Umbilical cord (tissue), 2 donors: ENCODE data around the gene ATAD3A. TPM values are rescaled to one million over a fixed set of nuclear protein-coding genes. Genes with fewer than 3 reads are reported as not detected.
A peak's percentile ranks its signal among the peaks of the same experiment; 100 is the strongest.

Experiments used
- DNase-seq: peaks from one replicate; pipeline ENCODE4 v3.0.0-alpha.2; 2015; ENCODE audit warnings: low spot score
- total RNA-seq: library from RNA; depleted of rRNA; stranded (reverse); fragments of >200 nt; gene quantifications from one replicate; pipeline ENCODE4 v1.2.3, GENCODE V29; 2014; ENCODE audit warnings: low replicate concordance; ENCODE audit not compliant: insufficient read depth

ATAD3A gene
- total RNA-seq, 1 donor from 2014 or later: 7.9 TPM

DNA sequence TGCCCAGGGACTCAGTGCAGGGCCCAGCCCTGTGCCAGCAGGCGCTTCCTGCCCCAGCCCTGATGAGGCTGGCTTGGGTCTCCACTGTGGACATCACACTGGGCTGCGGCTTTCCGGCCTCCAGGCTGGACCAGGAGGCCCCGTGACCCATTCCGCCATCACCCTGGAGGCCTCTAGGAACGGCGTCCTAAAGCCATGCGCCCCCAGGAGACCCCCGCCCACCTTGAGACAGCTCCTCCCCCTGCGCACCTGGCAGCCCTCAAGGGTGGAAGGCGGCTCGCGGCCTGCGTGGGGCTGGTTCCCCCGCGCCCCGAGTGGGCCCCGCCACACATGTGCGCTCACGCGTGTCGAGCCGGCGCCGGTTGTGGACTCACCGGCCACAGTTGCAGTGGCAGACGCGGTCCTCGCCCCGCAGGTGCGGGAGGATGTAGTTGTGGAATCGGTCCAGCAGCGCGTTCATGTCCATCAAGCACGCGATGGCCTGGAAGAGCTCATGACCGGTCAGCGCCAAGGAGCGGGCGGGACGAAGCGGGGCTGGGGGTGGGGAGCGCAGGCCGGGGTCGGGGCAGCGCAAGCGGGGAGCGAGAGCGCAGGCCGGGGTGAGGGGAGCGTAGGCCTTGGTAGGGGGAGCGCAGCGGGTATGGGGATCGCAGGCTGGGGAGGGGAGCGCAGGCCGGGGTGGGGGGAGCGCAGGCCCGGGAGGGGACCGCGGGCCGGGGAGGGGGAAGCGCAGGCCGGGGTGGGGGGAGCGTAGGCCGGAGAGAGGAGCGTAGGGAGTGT is 27.5 kb downstream of the ATAD3A start:
- peak; percentile 36 for DNase-seq

DNA sequence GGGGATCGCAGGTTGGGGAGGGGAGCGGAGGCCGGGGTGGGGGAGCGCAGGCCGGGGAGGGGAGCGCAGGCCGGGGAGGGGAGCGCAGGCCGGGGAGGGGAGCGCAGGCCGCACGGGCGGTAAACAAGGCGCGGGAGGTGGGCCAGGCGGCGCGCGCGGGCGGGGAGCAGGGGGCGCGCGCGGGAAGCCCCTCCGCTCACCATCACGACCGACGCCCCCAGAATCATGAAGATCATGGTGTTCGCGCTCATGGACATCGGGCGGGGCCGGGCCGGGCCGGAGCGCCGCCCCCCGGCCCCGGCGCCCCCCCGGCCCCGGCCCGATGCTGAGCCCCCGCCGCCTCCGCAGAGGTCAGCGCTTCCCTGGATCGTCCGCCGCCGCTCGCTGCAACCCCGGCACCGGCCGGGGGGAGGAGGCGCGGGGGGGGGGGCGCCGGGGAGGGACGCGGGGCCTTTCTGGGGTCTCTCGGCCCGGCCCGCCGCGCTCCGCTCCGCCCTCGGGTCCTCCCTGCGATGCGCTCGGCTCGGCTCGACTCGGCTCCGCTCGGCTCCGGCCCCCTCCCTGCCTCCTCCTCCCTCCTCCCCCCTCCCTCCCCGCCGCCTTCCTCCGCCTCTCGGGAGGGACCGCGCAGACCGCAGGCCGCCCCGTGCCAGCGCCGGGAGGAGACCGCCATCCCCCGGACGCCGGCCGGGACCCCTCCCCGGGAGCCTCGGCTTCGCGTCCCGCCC is 28.3 kb downstream of the ATAD3A start, which contains the start of gene TMEM240:
TSS of gene TMEM240 (minus strand) at position 535 of the 728 bp plus-strand sequence. CDS start at position 257, 278 bp downstream.
- DNase-seq: peak; percentile 87

DNA sequence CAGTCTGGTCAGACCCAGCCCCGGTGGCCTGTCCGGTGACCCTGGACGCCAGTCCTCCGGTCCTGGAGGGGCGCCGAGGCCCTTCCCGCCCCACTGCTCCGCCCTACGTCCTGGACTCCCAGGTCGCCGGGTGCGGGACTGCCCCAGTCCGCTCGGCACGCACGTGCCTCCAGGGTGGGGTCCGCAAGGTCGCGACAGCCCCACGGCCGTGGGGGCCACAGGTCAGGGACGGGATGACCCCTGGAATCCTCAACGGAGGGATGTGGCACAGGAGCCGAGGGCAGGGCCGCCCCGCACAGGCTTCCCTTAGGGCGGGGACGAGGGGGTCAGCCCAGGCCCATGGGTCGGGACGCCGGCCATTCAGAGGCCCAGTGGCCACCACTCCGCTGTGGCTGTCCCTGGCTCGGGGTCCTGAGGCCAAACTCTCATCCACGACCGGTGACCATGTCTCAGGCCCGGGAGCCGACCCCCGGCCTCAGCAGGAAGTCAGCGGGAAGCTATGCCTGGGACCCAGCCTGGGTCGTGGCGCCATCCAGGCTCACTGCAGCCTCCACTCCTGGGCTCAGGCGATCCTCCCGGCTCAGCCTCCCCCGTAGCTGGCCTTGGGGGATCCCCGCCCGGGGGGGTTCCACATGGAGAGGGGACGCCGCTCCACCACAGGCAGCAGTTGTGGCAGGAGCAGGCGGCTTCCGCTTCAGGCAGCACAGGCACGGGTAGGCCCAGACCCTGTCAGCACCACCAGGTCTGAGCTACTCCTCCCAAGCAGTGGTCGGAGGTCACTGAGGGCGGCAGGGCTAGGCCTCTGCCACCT is 29.1 kb downstream of the ATAD3A start:
- DNase-seq: no peak

DNA sequence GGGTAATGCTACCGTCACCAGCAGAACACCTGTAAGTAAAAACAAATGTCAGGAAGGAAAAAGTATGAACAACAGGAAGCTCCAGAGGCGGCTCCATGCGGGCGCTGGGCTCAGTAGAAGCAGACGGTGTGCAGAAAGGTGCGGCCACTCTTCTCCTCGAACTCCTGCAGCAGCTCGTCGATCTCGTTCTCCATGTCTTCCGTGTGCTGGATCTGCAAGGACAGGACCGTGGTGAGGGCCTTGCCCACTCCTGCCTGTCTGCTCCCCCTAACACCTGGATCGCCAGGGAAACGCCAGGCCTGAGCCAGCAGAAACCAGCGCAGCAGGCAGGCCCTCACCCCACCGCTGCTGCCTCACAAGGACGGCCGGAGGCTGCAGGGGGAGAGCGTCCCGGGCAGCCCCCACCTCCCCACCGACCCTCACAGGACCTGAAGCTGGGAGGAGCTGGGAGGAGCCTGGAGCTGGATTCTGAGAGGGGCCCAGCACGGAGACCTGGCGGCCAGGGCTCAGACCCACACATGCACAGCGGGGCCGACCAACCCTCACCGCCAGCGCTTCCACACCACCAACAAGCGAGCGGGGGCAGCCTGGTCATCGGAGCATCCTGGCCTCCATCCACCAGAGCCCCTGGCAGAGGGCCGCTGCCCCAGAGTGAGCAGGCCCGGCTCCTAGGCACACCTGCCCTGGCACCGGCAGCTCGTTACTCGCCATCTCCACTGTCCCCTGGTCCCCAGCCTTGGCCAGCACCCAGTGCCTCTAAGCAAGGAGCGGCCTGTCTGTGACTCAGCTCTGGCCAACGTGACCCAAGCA is 30.2 kb downstream of the ATAD3A start:
- no peak for DNase-seq

DNA sequence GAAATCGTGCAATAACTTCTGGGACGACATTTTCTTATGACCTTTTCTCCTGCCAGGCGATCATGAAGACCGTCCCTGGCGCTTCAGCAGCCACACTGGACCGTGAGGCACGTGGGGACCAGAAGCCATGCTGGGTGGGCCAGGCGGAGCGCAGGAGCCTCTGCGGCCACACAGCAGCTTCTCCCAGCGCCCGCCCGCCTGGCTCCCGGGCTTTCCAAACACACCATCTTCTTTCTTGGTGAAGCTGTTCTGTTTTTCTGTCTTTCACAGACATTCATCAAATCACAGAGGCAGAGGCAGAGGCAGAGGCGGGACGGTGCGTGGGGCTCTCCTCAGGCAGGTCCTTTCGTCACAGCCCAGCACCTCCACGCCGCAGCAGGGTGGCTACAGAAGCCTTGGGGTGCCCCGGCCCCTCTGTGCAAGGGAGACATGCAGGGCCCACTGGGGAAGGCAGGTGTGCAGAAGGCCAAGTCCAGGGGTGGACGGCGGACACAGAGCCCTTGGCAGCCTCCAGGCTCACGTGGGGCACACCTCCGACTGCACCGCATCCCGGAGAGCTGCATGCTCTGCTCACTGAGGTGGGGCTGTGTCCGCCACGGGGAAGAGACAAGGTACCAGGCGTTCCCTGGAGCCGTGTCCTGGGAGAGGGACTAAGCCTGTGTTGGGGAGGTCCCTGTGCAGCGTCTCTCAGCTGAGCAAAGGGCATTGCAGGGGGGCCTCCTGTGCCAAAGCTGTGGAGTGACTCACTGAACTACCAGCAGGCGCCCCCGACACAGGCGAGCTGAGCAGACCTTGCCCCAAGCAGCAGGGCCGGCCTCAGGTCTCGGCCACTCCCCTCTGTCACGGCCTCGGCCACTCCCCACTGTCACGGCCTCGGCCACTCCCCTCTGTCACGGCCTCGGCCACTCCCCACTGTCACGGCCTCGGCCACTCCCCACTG is 31.1 kb downstream of the ATAD3A start:
- DNase-seq: no peak

DNA sequence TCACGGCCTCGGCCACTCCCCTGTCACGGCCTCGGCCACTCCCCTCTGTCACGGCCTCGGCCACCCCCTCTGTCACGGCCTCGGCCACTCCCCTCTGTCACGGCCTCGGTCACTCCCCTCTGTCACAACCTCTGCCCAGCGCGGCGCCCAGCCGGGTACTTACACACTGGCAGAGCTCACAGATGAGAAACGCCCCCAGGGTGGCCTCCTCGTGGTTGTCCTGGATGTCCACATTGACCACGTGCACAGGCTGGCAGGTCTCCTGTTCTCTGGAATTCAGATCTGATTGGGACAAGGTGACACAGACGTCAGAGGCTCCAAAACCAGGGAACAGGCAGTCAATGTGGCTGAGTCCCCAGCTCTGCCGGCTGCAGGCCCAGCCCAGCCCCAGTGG is 31.7 kb downstream of the ATAD3A start:
- DNase-seq: no peak

DNA sequence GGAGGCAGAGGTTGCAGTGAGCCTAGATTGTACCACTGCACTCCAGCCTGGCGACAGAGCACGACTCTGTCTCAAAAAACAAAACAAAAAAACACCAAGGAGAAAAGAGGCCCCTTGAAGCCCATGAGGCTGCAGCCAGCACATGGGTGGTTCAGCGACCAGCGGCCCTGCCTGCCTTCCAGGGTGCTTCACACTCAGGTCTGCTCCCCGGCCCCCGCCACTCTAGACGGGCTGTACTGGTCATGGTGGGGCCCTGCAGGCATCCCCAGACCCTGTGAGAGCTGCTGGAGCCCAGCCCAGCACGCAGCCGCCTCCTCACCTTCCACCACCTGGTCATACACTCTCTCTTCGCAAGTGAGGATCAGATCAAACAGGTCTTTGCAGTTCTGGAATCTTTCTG is 32.6 kb downstream of the ATAD3A start:
- DNase-seq: no peak

DNA sequence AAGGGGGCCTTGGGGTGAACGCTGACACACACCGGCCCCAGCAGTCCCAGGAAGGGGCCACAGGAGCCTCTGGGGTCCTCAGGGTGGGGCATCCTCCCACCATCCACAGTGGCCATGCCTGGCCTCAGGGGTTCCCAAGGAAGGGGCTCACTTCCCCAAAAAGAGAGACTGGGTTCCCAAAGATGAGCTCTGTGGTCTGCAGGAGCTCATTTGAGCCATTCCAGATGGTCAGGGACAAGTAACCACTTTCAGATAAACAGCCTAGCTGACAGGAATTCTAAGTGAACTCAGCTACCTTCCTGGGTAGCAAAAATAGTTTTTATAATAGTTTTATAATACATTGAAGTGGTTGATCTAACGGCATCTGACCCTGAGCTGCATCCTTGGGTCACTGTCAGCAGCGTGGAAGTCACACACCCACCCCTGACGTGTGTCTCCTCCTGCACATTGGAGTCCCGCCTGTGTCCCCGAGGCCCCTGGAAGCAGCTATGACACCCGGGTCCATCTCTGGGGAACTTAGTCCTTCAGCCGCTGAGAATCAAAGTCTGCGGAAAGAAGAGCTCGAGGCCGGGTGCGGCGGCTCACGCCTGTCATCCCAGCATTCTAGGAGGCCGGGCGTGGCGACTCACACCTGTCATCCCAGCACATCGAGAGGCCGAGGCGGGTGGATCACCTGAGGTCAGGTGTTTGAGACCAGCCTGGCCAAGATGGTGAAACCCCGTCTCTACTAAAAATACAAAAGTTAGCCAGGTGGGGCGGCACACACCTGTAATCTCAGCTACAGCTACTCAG is 34.2 kb downstream of the ATAD3A start:
- DNase-seq: no peak

DNA sequence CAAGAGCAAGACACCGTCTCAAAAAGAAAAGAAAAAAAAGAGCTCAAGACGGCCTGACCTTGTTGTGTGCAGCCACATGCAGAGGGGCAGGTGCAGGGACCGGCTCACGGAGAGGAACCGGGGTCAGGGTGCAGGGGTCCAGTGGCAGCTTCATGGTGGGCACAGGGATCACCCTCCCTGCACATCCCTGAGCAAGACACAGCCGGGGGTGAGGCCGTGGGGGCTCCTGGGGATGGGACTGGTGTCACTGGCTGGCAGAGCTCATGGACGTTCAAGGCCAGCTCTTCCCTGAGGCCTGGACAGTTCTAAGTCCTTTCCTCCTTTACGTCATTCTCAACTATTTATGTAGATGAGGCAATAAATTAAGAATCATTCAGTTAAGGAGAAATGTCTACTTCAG is 35.0 kb downstream of the ATAD3A start:
- DNase-seq: no peak

DNA sequence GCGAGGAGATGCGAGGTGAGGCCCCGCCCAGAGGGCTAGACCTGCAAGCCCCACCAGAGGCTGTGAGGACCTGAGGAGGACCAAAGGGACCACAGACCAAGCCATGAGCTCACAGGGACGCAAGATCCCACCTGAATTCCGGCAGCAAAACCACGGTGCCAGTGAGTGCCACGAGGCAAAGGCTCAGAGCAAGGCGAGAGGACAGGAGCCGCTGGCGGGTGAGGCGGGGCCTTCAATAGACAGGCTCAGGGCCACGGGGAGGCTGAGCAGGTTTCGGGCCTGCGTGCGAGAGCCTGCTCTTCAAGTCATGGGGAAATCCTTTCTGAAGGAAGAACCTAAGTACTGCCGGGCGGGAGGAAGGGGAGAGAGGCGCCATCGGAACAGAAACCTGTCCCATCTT is 35.5 kb downstream of the ATAD3A start:
- no peak for DNase-seq

DNA sequence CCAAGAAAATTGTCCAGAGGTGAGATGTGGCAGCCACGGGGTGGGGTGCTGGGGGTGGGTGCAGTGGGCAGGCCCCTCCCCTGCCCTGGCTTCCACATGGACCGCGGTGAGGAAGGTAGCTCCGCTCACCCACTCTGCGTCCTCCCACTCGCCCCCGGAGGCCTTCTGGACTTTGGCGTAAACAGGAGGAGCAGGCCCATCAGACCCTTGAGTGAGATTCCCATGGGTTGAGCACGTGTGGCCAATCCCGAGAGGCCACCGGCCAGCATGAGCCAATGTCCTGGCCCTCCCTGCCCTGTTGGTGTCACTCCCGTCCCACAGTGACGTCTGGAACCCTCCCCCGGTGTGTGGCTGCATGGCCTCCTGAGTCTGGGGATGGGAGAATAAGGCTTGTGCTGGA is 36.6 kb downstream of the ATAD3A start:
- no peak for DNase-seq

DNA sequence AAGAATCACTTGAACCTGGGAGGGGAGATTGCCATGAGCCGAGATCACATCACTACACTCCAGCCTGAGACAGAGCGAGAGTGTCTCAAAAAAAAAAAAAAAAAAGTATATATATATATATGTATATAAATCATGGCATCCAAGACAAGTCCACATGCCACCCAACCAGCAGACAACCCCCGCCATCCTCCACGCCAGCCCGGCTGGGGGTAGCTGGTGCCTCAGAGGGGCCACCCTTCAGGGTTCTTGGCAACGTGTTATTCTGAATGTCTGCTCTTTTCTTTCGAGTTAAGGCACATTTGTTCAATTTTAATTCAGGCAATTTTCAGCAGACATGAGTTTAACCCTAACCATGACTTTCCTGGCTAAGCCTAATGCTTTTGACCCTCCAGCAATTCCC is 38.1 kb downstream of the ATAD3A start:
- DNase-seq: no peak

DNA sequence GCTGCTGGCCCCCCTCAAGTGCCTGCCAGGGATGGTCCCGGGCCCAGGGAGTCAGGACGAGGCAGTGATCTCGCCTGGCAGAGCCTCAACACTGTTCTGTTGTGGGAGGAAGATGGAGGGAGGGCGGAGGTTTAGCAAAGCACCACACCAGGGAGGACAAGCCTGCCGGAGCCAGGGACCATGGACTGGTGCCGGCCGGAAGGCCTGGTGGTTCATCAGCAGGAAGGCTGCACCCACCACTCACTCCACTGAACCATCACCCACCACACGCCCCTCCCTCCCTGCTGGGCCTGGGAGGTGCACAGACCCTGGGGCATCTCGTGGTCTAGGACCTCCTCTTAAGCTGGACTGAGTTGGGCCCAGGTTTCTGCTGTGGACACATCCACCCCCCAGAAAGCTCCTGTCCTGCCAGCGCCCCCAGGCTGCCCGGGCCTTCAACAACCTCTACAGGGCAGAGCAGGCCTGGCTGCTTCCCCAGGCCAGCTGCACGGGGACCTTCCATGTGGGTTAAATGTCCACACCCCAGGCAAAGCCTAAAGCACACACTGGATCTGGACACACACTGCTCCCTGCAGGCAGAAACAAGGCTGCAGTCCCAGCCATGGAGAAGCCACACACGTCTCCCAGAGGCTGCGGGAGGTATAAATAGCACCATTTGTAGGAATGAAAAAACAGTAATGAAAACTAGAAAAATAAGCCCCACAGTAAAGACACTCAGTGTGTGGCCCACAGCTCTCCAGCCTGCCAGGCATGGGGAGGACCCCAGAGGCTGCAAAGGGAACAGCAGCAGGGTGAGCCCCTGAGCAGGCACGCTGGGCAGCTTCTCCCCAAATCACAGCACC is 38.9 kb downstream of the ATAD3A start:
- peak; percentile 62 for DNase-seq

DNA sequence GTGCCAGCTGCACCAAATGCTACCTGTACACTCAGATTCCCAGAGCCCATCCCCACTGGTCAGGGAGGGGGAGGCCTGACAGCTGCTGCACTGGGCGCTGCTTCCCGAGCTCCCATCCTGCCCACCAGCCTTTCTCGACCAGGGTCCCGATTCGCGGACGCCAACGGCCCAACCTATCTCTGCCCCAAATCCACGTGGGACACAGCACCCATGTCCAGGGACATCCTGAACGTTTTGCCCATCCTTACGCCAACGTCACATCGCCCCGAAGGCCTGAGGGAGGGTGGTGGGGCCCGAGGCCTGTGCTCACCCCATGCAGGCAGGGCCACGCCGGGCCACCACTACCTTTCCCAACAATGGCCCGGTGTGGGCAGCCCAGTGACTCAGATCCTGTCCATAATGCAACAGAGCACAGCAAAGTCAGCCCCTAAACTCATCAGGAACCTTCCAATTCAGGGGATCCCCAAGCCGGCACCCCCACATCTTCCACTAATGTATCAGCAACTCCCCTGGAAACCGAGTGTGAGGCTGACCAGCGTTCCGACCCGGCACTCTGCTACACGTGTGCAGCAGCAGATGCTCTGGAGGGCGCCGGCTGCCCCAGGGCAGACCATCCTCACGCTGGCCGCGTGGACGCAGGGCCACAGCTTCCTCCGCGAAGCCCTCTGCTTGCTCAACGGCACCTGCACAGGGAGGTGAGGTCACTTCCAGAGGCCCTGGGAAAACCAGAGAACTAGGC is 39.7 kb downstream of the ATAD3A start:
- DNase-seq: no peak

DNA sequence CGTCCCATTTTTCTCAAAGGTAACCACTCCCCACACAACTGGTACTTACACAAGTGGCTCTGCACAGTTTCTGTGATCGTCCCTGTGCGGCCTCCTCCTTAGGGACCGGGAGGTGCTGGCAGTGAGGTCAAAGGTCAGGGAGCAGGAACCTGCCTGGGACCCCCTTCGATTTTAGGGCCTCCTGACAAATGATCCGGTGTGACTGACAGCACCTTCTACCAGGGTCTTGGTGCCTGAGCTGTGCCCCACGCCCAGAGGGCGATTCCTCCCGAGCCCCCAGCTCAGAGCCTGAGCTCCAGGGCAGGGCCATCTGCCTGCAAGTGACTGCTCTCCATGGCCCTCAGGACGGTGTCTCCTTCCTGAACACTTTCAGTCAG is 40.3 kb downstream of the ATAD3A start:
- no peak for DNase-seq

DNA sequence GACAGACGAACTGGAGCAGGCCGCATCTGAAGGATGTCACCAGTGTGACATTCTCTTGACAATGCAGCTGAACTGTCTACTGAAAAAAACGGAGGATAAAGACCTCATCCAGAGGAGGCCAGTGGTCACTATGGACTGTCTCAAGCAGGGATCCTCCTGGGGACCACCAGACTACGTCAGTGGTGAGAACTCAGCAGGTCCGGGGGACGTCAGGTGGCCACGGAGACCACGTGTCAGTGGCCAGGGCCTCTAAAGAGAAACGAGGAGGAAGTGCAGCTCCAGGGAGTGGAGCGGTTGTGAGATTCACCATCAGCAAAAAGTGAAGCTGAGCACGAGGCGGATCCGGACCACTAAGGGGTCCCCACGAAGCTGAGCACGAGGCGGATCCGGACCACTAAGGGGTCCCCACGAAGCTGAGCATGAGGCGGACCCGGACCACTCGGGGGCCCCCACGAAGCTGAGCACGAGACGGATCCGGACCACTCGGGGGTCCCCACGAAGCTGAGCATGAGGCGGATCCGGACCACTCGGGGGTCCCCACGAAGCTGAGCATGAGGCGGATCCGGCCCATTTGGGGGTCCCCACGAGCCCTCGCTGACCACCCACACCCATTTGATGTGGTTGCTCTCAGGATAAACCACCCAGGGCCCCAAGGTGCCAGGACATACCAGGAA is 42.0 kb downstream of the ATAD3A start:
- no peak for DNase-seq

DNA sequence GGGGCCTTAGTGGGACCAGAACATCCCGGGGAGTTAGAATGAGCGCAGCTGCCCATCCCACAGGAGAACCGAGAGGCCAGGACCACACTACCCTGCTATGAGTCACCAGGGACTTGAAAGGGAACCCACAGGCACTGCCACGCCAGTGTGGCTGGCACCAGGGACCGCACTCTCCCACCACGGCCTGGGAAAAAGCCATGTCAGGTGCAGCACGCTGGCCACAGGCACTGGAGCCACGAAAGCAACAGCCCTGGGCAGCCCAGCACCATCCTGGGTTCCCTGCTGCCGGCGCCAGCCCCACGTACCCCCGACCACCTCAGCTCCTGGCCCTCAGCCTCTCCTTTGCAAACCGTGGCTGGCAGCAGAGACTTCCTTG is 42.6 kb downstream of the ATAD3A start:
- DNase-seq: no peak
